Transverse colon (tissue), 4 donors: ENCODE data around the gene N4BP2L1.

Experiments used
- POLR2A ChIP-seq: fragments of 450-650 bp; IDR thresholded peaks from one replicate; pipeline ENCODE4 v1.6.1; 2016; ENCODE audit warnings: antibody characterized with exemption, mild to moderate bottlenecking, moderate library complexity
- POLR2AphosphoS5 ChIP-seq, 3 donors: sonication (generic); formaldehyde crosslinking; IDR thresholded peaks; one replicate each; pipeline ENCODE4 v1.6.1; 2016; ENCODE audit warnings: antibody characterized with exemption in 3 of 3
- TF ChIP-seq, protein P1 (sequence below), 5 experiments: fragments of 200-600 bp in 3 of 5; fragments of 450-650 bp in 2 of 5; sonication (generic) in 3 of 5; IDR thresholded peaks; 1 replicate in 2 of 5; 2 replicates in 3 of 5; pipeline ENCODE4 v1.5.1; 2016 to 2017; ENCODE audit warnings: antibody characterized with exemption in 5 of 5, inconsistent platforms in 3 of 5, mild to moderate bottlenecking in 2 of 5, moderate library complexity in 1 of 5

DNA sequence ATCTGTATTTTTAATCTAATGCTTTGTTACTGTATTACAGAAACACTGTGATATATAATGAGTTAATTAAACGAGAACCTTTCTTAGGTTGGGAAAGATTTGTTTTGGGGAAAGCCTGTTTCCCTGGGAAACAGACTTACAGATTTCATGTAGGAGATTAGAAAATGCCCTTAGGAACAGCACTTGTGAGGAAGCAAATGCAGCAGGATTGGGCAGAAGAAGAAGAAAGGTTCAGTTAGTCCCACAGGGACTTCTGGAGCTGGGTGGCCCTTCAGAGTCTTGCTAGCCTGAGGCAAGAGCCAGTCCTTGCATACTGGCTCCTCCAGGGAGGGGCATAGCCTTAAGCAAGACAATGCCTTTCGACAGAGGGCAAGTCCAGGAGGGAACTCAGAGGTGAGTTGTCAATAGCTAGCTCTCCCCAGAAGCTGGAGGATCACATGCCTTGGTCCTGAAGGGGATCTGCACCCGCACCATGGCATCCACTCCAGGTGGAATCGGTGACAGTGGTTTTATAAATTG, 36.8 kb downstream of the N4BP2L1 start:
- TF ChIP-seq, protein P1, sequence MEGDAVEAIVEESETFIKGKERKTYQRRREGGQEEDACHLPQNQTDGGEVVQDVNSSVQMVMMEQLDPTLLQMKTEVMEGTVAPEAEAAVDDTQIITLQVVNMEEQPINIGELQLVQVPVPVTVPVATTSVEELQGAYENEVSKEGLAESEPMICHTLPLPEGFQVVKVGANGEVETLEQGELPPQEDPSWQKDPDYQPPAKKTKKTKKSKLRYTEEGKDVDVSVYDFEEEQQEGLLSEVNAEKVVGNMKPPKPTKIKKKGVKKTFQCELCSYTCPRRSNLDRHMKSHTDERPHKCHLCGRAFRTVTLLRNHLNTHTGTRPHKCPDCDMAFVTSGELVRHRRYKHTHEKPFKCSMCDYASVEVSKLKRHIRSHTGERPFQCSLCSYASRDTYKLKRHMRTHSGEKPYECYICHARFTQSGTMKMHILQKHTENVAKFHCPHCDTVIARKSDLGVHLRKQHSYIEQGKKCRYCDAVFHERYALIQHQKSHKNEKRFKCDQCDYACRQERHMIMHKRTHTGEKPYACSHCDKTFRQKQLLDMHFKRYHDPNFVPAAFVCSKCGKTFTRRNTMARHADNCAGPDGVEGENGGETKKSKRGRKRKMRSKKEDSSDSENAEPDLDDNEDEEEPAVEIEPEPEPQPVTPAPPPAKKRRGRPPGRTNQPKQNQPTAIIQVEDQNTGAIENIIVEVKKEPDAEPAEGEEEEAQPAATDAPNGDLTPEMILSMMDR (IDR thresholded peaks at IDR 0.05): no peak
- no peak for TF ChIP-seq POLR2A
- no peak for TF ChIP-seq POLR2AphosphoS5 (IDR thresholded peaks at IDR 0.05)
